Measurements from ENCODE around the gene CTNNA3.

The CTNNA3 gene

DNA sequence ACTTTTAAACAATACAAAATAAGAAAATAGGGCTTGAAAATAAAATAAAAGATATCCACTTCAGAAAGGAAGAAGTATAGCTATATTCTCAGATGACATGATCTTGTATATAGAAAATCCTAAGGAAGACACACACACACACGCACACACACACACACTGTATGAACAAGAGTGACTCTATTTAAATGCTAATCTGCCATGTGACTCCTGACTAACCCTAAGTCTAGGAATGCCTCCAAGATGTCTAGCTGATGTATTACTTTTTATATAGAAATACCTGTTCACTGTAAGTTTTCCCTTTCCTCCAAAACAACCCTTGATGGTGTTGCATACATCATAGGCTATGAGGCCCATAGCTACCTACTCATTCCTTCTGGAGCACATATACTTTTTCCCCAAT, 943.3 kb downstream of the CTNNA3 start:
- TF ChIP-seq, protein P1, sequence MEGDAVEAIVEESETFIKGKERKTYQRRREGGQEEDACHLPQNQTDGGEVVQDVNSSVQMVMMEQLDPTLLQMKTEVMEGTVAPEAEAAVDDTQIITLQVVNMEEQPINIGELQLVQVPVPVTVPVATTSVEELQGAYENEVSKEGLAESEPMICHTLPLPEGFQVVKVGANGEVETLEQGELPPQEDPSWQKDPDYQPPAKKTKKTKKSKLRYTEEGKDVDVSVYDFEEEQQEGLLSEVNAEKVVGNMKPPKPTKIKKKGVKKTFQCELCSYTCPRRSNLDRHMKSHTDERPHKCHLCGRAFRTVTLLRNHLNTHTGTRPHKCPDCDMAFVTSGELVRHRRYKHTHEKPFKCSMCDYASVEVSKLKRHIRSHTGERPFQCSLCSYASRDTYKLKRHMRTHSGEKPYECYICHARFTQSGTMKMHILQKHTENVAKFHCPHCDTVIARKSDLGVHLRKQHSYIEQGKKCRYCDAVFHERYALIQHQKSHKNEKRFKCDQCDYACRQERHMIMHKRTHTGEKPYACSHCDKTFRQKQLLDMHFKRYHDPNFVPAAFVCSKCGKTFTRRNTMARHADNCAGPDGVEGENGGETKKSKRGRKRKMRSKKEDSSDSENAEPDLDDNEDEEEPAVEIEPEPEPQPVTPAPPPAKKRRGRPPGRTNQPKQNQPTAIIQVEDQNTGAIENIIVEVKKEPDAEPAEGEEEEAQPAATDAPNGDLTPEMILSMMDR (conservative IDR thresholded peaks at IDR 0.05; ENCODE audit: low read length): no peak
- DNase-seq (ENCODE audit: low read depth): peak; percentile 1
- no peak overlapping the region for H3K4me3 ChIP-seq (ENCODE audit: low read length)

GRCh38 chr10:66748217-66748616, 947.8 kb downstream of the CTNNA3 start:
- TF ChIP-seq, protein P1 (conservative IDR thresholded peaks at IDR 0.05; ENCODE audit: low read length): no peak
- no peak overlapping the region for H3K4me3 ChIP-seq (ENCODE audit: low read length)
- no peak for DNase-seq (ENCODE audit: low read depth)

- no peak overlapping the region for H3K4me3 ChIP-seq (ENCODE audit: low read length)
- TF ChIP-seq, protein P1 (conservative IDR thresholded peaks at IDR 0.05; ENCODE audit: low read length): no peak
- DNase-seq (ENCODE audit: low read depth): peak; percentile 72
Measured at GRCh38 chr10:66747451-66747850, 948.5 kb downstream of the CTNNA3 start.

GRCh38 chr10:66746711-66747110, 949.3 kb downstream of the CTNNA3 start:
- H3K4me3 ChIP-seq (ENCODE audit: low read length): no peak overlapping the region
- peak; percentile 22 for DNase-seq (ENCODE audit: low read depth)
- TF ChIP-seq, protein P1 (conservative IDR thresholded peaks at IDR 0.05; ENCODE audit: low read length): no peak

DNA sequence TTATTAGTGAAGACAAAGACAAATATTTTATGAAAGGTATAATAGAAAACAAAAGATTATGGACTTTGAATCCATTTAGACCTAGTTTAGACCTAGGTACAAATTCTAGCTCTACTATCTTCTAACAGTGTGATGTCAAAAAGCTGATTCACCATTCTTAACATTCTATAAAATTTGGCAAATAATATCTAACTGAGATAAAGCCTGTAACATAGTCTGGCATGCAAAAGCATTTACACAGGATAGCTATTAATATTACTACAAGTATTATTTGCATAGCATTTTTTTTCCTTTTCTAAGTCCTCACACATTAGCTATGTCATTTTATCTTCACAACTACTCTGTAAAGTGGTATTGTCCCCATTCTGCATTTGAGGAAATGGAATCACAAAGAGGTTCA, 949.7 kb downstream of the CTNNA3 start:
- no peak overlapping the region for H3K4me3 ChIP-seq (ENCODE audit: low read length)
- TF ChIP-seq, protein P1 (conservative IDR thresholded peaks at IDR 0.05; ENCODE audit: low read length): no peak
- DNase-seq (ENCODE audit: low read depth): no peak

DNA sequence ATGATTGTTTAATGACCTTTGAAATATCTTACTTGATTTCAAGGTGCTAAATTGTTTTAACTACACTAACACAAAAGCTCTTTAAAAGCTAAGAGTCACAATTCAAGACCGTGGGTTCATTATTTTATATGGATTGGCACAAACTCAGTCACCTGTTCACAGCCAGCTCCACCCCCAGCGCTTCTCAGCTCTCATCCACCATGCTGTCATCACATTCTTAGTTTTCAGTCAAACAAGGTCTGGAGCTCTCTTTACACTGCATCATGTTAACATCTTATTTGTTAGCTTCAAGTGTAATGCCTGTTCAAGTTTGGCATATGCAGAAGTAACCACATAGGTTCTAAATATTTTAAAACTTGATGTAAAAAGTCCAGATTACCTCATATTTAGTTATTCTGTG, 951.1 kb downstream of the CTNNA3 start:
- H3K4me3 ChIP-seq (ENCODE audit: low read length): no peak overlapping the region
- no peak for DNase-seq (ENCODE audit: low read depth)
- TF ChIP-seq, protein P1 (conservative IDR thresholded peaks at IDR 0.05; ENCODE audit: low read length): no peak

DNA sequence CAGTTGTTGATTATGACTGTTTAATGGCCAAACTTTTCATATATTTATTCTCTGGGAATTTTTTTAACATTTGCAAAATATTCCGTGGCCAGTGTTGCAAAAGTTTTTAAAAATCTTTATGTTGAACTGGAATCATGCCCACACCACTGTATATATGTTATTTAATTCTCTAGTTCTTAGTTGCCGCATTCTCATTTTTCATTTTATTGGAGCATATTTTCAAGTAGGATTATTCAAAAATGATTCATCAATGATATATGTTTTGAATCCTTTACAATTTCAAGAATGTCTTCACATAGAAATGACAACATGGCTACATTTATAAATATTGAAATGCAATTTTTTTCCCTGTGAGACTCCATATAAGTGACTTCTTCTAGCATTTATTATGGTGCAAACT, 958.8 kb downstream of the CTNNA3 start:
- TF ChIP-seq, protein P1 (conservative IDR thresholded peaks at IDR 0.05; ENCODE audit: low read length): no peak
- no peak for DNase-seq (ENCODE audit: low read depth)

More for the DNA sequence above, 958.8 kb downstream of the CTNNA3 start:
- no peak overlapping the region for H3K4me3 ChIP-seq (ENCODE audit: low read length)
